GM12878 (cell line): ENCODE data around the gene ESR1. TPM values are rescaled to one million over a fixed set of nuclear protein-coding genes. Genes with fewer than 3 reads are reported as not detected.

Experiments used
- ATAC-seq: fragments of 200-7000 bp; cut with Tn5 transposase; 3 replicates; pipeline ENCODE4 v1.9.1; 2020; ENCODE audit warnings: mild to moderate bottlenecking, moderate library complexity
- BruUV-seq: library from RNA; stranded (reverse); fragments of 400-500 nt; replicated peaks from 2 replicates; lab custom pipeline; 2021; lab: Mats Ljungman, UMichigan
- CTCF ChIA-PET: fragments of 300-600 bp; sonication (Branson Sonifier 250); formaldehyde crosslinking; extraction: SDS; loops from one replicate; lab custom pipeline; 2021; ENCODE audit warnings: inconsistent platforms; lab: Yijun Ruan, JAX
- POLR2A ChIA-PET: fragments of 350-600 bp; formaldehyde crosslinking; extraction: SDS; loops from one replicate; lab custom pipeline; 2021; ENCODE audit warnings: inconsistent platforms; lab: Charles Lee
- RAD21 ChIA-PET: fragments of 300-600 bp; sonication (Branson Sonifier 250); formaldehyde crosslinking; loops from one replicate; lab custom pipeline; 2023; ENCODE audit warnings: antibody characterized with exemption; ENCODE audit not compliant: unreplicated experiment; lab: Charles Lee
- SMC1A ChIA-PET: fragments of 300-600 bp; sonication (Branson Sonifier 250); formaldehyde crosslinking; loops from one replicate; lab custom pipeline; 2023; ENCODE audit not compliant: unreplicated experiment, uncharacterized antibody; lab: Charles Lee
- DNase-seq: peaks from one replicate; pipeline ENCODE4 v3.0.0-alpha.2; 2011; ENCODE audit warnings: low read depth, low spot score
- FAIRE-seq: peaks from 3 replicates; lab custom pipeline; 2011; peaks lifted over from hg19 to GRCh38; lab: Jason Lieb, UNC
- H2AFZ ChIP-seq: 2 replicates; pipeline ENCODE4 v1.6.0; 2011; ENCODE audit warnings: low read depth, low read length, control low read depth; ENCODE audit not compliant: control insufficient read depth
- H3K27ac ChIP-seq: 2 replicates; pipeline ENCODE4 v1.5.1; 2011; ENCODE audit warnings: control low read depth; ENCODE audit not compliant: control insufficient read depth, insufficient read depth
- H3K27me3 ChIP-seq, 2 experiments: replicated peaks in 1 of 2; 2 replicates each; pipeline versions ENCODE4 v1.6.0 to v1.6.1; 2011; ENCODE audit warnings: low read length in 1 of 2; ENCODE audit not compliant: control insufficient read depth in 2 of 2, insufficient read depth in 2 of 2
- H3K36me3 ChIP-seq, 2 experiments: 2 replicates each; pipeline ENCODE4 v1.5.1; 2011; ENCODE audit warnings: low read length in 1 of 2; ENCODE audit not compliant: control insufficient read depth in 2 of 2, insufficient read depth in 2 of 2
- H3K4me1 ChIP-seq: 2 replicates; pipeline ENCODE4 v1.6.1; 2011; ENCODE audit warnings: mild to moderate bottlenecking, low read length, moderate library complexity, mixed read lengths; ENCODE audit not compliant: control insufficient read depth, insufficient read depth
- H3K4me2 ChIP-seq: 2 replicates; pipeline ENCODE4 v1.6.0; 2011; ENCODE audit warnings: control low read depth; ENCODE audit not compliant: control insufficient read depth, insufficient read depth
- H3K4me3 ChIP-seq: fragments of 200-600 bp; sonication (generic); 2 replicates; pipeline ENCODE4 v1.5.1; 2016
- H3K79me2 ChIP-seq: 2 replicates; pipeline ENCODE4 v1.6.0; 2011; ENCODE audit warnings: low read length; ENCODE audit not compliant: control insufficient read depth, insufficient read depth
- H3K9ac ChIP-seq: 2 replicates; pipeline ENCODE4 v1.8.0; 2011; ENCODE audit warnings: low read length, control low read depth, mixed read lengths; ENCODE audit not compliant: control insufficient read depth, insufficient read depth
- H3K9me3 ChIP-seq: replicated peaks from 3 replicates; pipeline ENCODE4 v1.5.1; 2011; ENCODE audit warnings: mild to moderate bottlenecking, low read length; ENCODE audit not compliant: control insufficient read depth, insufficient read depth
- H4K20me1 ChIP-seq: 2 replicates; pipeline ENCODE4 v1.6.0; 2011; ENCODE audit not compliant: control insufficient read depth, insufficient read depth
- MXI1 ChIP-seq: fragments of 150-350 bp; IDR thresholded peaks from 2 replicates; pipeline ENCODE4 v1.6.1; 2011; ENCODE audit warnings: low read depth, mild to moderate bottlenecking, inconsistent platforms, low read length, improper control_type of control experiment
- NFIC ChIP-seq: IDR thresholded peaks from 2 replicates; pipeline ENCODE4 v1.6.1; 2012; ENCODE audit warnings: low read depth, mild to moderate bottlenecking, inconsistent platforms, low read length, moderate library complexity
- NFXL1 ChIP-seq: fragments of 450-650 bp; IDR thresholded peaks from 2 replicates; pipeline ENCODE4 v1.6.1; 2017; ENCODE audit warnings: antibody characterized with exemption, mild to moderate bottlenecking, borderline replicate concordance
- NR2F1 ChIP-seq: fragments of 450-650 bp; conservative IDR thresholded peaks from 2 replicates; pipeline ENCODE4 v1.6.1; 2017; ENCODE audit warnings: mild to moderate bottlenecking
- RELA ChIP-seq: fragments of 450-650 bp; IDR thresholded peaks from 2 replicates; pipeline ENCODE4 v1.8.0; 2014; ENCODE audit warnings: borderline replicate concordance; ENCODE audit not compliant: partially characterized antibody
- SREBF2 ChIP-seq: IDR thresholded peaks from 2 replicates; pipeline ENCODE4 v1.6.1; 2012; ENCODE audit warnings: mild to moderate bottlenecking, low read length
- SRF ChIP-seq, 2 experiments: IDR thresholded peaks; 2 replicates each; pipeline ENCODE4 v1.6.1; 2011; ENCODE audit warnings: low read depth in 2 of 2, low read length in 2 of 2, mild to moderate bottlenecking in 1 of 2, moderate library complexity in 1 of 2
- TAF1 ChIP-seq: IDR thresholded peaks from 2 replicates; pipeline ENCODE4 v1.6.1; 2011; ENCODE audit warnings: mild to moderate bottlenecking, low read depth, low read length, borderline replicate concordance
- WRNIP1 ChIP-seq: IDR thresholded peaks from 2 replicates; pipeline ENCODE4 v1.6.1; 2011; ENCODE audit warnings: low read depth, low read length, improper control_type of control experiment, borderline replicate concordance
- ZNF217 ChIP-seq: fragments of 450-650 bp; IDR thresholded peaks from 2 replicates; pipeline ENCODE4 v1.6.1; 2017; ENCODE audit warnings: antibody characterized with exemption, mild to moderate bottlenecking
- ZNF384 ChIP-seq: IDR thresholded peaks from 2 replicates; pipeline ENCODE4 v1.6.1; 2012; ENCODE audit warnings: low read depth, mild to moderate bottlenecking, low read length, improper control_type of control experiment, borderline replicate concordance
- in situ Hi-C: fragments of 300-500 bp; cut with MboI; formaldehyde crosslinking; loops from 9 replicates; pipeline ENCODE4 v1.14.3; 2018; ENCODE audit warnings: mixed read lengths
- intact Hi-C: fragments of 100-400 bp; cut with micrococcal nuclease; formaldehyde crosslinking; loops from one replicate; pipeline ENCODE4 v1.14.2; 2022; ENCODE audit not compliant: unreplicated experiment
- polyA plus RNA-seq, 11 experiments: library from polyadenylated mRNA; depleted of rRNA in 4 of 11; unstranded in 6 of 11; stranded (reverse) in 5 of 11; fragments of >200 nt; fragmentation: Nextera tagmentation in 4 of 11; fragmentation: Illumina TruSeq in 1 of 11; extraction: Ambion mirVana in 4 of 11; extraction: Trizol in 1 of 11; gene quantifications; 1 replicate in 1 of 11; 2 replicates in 10 of 11; pipeline versions ENCODE4 v1.2.1 to v1.2.3, GENCODE V29; 2011 to 2016; ENCODE audit warnings: inconsistent platforms in 2 of 11, missing spikeins in 2 of 11, low read depth in 1 of 11
- total RNA-seq, 4 experiments: library from RNA; depleted of rRNA in 3 of 4; stranded (reverse); fragments of >200 nt in 3 of 4; fragmentation: Illumina TruSeq in 1 of 4; extraction: Trizol in 1 of 4; gene quantifications; 2 replicates each; pipeline versions ENCODE4 v1.2.1 to v1.2.3, GENCODE V29; 2013 to 2021
- TF ChIP-seq, protein P1 (sequence below): fragments of 450-650 bp; IDR thresholded peaks from 2 replicates; pipeline ENCODE4 v1.6.1; 2016; ENCODE audit warnings: mild to moderate bottlenecking, moderate library complexity, borderline replicate concordance
- TF ChIP-seq, protein P2 (sequence below): fragments of 450-650 bp; IDR thresholded peaks from 2 replicates; pipeline ENCODE4 v1.6.1; 2018; ENCODE audit warnings: borderline replicate concordance, mild to moderate bottlenecking; ENCODE audit not compliant: partially characterized antibody
- TF ChIP-seq, protein P3 (sequence below): fragments of 450-650 bp; formaldehyde crosslinking; IDR thresholded peaks from 2 replicates; pipeline ENCODE4 v1.5.0; 2022; ENCODE audit warnings: mild to moderate bottlenecking, missing genetic modification characterization

The ESR1 gene
- total and polyA plus RNA-seq, 10 of the 15 experiments (the other 5 are each of a cell fraction or from before 2014, with no cell fraction given): 0.03 to 0.51 (median 0.21) TPM; not detected in 4

DNA sequence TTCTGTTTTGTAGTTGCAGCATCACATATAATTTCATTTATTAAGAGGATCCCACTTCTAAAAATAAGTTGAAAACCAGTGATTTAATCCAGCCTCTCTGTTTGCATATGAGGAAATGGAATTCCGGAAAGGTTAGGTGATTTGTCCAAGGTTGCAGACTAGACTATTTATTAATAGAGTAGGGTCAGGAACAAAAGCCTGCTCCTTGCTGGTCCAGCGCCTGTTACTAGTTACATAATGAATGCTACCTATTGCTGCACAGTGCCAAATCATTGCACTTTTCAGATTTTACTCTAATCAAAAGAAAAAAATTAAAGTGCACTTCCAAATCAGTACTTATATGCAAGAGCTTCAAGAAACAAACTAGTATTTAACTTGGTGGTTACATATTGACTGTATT, 238.6 kb downstream of the ESR1 start (continued):
- TF ChIP-seq NFXL1: no peak
- no peak for TF ChIP-seq ZNF384
- TF ChIP-seq, protein P1, sequence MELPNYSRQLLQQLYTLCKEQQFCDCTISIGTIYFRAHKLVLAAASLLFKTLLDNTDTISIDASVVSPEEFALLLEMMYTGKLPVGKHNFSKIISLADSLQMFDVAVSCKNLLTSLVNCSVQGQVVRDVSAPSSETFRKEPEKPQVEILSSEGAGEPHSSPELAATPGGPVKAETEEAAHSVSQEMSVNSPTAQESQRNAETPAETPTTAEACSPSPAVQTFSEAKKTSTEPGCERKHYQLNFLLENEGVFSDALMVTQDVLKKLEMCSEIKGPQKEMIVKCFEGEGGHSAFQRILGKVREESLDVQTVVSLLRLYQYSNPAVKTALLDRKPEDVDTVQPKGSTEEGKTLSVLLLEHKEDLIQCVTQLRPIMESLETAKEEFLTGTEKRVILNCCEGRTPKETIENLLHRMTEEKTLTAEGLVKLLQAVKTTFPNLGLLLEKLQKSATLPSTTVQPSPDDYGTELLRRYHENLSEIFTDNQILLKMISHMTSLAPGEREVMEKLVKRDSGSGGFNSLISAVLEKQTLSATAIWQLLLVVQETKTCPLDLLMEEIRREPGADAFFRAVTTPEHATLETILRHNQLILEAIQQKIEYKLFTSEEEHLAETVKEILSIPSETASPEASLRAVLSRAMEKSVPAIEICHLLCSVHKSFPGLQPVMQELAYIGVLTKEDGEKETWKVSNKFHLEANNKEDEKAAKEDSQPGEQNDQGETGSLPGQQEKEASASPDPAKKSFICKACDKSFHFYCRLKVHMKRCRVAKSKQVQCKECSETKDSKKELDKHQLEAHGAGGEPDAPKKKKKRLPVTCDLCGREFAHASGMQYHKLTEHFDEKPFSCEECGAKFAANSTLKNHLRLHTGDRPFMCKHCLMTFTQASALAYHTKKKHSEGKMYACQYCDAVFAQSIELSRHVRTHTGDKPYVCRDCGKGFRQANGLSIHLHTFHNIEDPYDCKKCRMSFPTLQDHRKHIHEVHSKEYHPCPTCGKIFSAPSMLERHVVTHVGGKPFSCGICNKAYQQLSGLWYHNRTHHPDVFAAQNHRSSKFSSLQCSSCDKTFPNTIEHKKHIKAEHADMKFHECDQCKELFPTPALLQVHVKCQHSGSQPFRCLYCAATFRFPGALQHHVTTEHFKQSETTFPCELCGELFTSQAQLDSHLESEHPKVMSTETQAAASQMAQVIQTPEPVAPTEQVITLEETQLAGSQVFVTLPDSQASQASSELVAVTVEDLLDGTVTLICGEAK: no peak
- no peak for TF ChIP-seq NR2F1
- TF ChIP-seq, all 136 proteins: peak for 0

DNA sequence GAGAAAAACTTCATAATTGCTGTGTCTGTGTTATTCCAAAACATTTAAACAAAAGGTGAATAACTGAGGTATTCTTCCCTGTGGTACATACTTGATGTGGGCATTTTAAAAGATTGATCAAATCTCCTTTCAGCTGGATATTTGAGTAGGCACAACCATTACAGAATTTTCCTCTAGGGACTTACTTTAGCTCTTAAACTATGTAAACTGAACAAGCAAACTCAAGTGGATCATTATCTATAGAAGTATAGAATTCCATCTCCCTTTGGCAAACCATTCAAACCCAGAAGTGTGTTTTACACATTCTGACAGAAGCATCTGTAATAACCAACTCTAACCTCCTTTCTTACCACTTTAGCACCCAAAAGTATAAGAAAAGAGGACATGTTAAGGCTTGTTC, 241.4 kb downstream of the ESR1 start:
- FAIRE-seq (no peak), DNase-seq (no peak), ATAC-seq (no peak)
- intact Hi-C loops: no loop called here
- no peaks in the 10 kb centered on the region for H3K4me1 ChIP-seq
- ChIA-PET RAD21 (no interaction called here), SMC1A (no interaction called here), CTCF (interaction anchor here (0.7 kb wide), 1 partner anchor 26 kb away, joined by 3 read pairs; no protein-coding TSS in a partner anchor), POLR2A (no interaction called here)
- no peaks in the 10 kb centered on the region for H3K79me2 ChIP-seq
- H3K4me2 ChIP-seq: no peak overlapping the region
- no peak overlapping the region for H3K9ac ChIP-seq
- H3K27ac ChIP-seq: no peak overlapping the region
- no peaks in the 10 kb centered on the region; a peak in 1 of 4 replicates for H3K27me3 ChIP-seq
- H3K36me3 ChIP-seq: no peaks in the 10 kb centered on the region
- no TSS peak for BruUV-seq
- H3K4me3 ChIP-seq: no peak overlapping the region
- H4K20me1 ChIP-seq: no peaks in the 10 kb centered on the region
- in situ Hi-C loops: no loop called here
- no peaks in the 10 kb centered on the region for H3K9me3 ChIP-seq
- H2AFZ ChIP-seq: no peak overlapping the region
- TF ChIP-seq, protein P2, sequence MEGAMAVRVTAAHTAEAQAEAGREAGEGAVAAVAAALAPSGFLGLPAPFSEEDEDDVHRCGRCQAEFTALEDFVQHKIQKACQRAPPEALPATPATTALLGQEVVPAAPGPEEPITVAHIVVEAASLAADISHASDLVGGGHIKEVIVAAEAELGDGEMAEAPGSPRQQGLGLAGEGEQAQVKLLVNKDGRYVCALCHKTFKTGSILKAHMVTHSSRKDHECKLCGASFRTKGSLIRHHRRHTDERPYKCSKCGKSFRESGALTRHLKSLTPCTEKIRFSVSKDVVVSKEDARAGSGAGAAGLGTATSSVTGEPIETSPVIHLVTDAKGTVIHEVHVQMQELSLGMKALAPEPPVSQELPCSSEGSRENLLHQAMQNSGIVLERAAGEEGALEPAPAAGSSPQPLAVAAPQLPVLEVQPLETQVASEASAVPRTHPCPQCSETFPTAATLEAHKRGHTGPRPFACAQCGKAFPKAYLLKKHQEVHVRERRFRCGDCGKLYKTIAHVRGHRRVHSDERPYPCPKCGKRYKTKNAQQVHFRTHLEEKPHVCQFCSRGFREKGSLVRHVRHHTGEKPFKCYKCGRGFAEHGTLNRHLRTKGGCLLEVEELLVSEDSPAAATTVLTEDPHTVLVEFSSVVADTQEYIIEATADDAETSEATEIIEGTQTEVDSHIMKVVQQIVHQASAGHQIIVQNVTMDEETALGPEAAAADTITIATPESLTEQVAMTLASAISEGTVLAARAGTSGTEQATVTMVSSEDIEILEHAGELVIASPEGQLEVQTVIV: no peak
- TF ChIP-seq ZNF217 (no peak), SRF (IDR thresholded peaks at IDR 0.05; ENCODE audit: low read depth in 2 of 2, low read length in 2 of 2) (no peak), TAF1 (no peak), NFIC (no peak), SREBF2 (no peak), RELA (no peak), MXI1 (no peak), WRNIP1 (no peak)
- TF ChIP-seq, protein P3, sequence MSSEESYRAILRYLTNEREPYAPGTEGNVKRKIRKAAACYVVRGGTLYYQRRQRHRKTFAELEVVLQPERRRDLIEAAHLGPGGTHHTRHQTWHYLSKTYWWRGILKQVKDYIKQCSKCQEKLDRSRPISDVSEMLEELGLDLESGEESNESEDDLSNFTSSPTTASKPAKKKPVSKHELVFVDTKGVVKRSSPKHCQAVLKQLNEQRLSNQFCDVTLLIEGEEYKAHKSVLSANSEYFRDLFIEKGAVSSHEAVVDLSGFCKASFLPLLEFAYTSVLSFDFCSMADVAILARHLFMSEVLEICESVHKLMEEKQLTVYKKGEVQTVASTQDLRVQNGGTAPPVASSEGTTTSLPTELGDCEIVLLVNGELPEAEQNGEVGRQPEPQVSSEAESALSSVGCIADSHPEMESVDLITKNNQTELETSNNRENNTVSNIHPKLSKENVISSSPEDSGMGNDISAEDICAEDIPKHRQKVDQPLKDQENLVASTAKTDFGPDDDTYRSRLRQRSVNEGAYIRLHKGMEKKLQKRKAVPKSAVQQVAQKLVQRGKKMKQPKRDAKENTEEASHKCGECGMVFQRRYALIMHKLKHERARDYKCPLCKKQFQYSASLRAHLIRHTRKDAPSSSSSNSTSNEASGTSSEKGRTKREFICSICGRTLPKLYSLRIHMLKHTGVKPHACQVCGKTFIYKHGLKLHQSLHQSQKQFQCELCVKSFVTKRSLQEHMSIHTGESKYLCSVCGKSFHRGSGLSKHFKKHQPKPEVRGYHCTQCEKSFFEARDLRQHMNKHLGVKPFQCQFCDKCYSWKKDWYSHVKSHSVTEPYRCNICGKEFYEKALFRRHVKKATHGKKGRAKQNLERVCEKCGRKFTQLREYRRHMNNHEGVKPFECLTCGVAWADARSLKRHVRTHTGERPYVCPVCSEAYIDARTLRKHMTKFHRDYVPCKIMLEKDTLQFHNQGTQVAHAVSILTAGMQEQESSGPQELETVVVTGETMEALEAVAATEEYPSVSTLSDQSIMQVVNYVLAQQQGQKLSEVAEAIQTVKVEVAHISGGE (CRISPR knock-in tag): no peak
